ENCODE measurements around the gene SPTSSA. TPM values are rescaled to one million over a fixed set of nuclear protein-coding genes. Genes with fewer than 3 reads are reported as not detected.
"Not testable (repeated sequence)": the region's sequence is repeated elsewhere in the genome, so short reads cannot be mapped to it uniquely, and the experiment has no call there.

Gene SPTSSA
- total RNA-seq, 1 experiment from 2014 or later, result 12.4 TPM

GRCh38 chr14:34386865-34387485, 75.1 kb downstream of the SPTSSA start:
- DNase-seq (ENCODE audit: low read depth, low spot score), result no peak

GRCh38 chr14:34385881-34386280, 76.2 kb downstream of the SPTSSA start:
- in situ Hi-C loops (cut with HindIII; ENCODE audit: low pct_unique_long_range_greater_than_20kb, low sequenced_read_pairs); DNase-seq (ENCODE audit: low read depth, low spot score): not testable (repeated sequence)

More at GRCh38 chr14:34386865-34387485, 75.1 kb downstream of the SPTSSA start:
- in situ Hi-C loops (cut with HindIII; ENCODE audit: low pct_unique_long_range_greater_than_20kb, low sequenced_read_pairs), result no loop called here

GRCh38 chr14:34383839-34384238, 78.2 kb downstream of the SPTSSA start:
- in situ Hi-C loops (cut with HindIII; ENCODE audit: low pct_unique_long_range_greater_than_20kb, low sequenced_read_pairs), result no loop called here
- DNase-seq (ENCODE audit: low read depth, low spot score), result no peak

Other genes with a start within 250 kb of the SPTSSA start
- gene EAPP, start 77.5 kb upstream of the SPTSSA start, total RNA-seq (2014; rRNA removed; shearing (Covaris generic)), result 61.9 and 69.4 TPM in 2 replicates
- gene SNX6, start 167.9 kb upstream of the SPTSSA start, total RNA-seq (2014; rRNA removed; shearing (Covaris generic)), result 76.3 and 92.8 TPM in 2 replicates

Data from SK-MEL-5 (cell line).